Gastroesophageal sphincter (tissue), 3 donors: ENCODE measurements around the gene BHMT.

Source experiments
- EP300 ChIP-seq: sonication (generic); formaldehyde crosslinking; IDR thresholded peaks from one replicate; pipeline ENCODE4 v1.6.1; 2017; ENCODE audit warnings: antibody characterized with exemption, mild to moderate bottlenecking
- POLR2A ChIP-seq, 2 donors: fragments of 450-650 bp; IDR thresholded peaks; one replicate each; pipeline ENCODE4 v1.6.1; 2017; ENCODE audit warnings: antibody characterized with exemption in 2 of 2, mild to moderate bottlenecking in 2 of 2, moderate library complexity in 1 of 2
- POLR2AphosphoS5 ChIP-seq: sonication (generic); formaldehyde crosslinking; IDR thresholded peaks from one replicate; pipeline ENCODE4 v1.6.1; 2017; ENCODE audit warnings: antibody characterized with exemption
- TF ChIP-seq, protein P1 (sequence below), 4 experiments: fragments of 200-600 bp in 2 of 4; fragments of 450-650 bp in 2 of 4; sonication (generic) in 1 of 4; IDR thresholded peaks; one replicate each; pipeline ENCODE4 v1.5.1; 2017 to 2019; ENCODE audit warnings: antibody characterized with exemption in 4 of 4, mild to moderate bottlenecking in 2 of 4, moderate library complexity in 2 of 4

DNA sequence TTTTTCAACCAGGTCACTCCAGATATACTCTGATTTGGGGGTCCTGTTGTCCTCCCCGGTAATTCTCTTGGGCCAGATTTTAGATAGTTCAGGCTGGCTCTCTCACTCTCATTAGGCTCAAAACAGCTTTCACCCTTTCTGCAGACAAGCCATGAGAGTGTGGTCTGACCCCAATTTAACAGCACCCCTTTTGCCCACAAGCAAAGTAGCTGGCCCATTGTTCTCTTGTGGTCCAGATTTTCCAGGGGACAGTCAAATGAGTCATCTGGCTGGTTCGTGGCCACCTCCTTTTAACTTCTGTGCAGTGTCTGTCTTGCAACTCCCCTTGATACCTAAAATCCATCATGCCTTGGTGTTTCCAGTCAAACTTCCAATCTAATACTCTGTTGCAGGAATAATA is 25.5 kb upstream of the BHMT start:
- TF ChIP-seq POLR2A (IDR thresholded peaks at IDR 0.05) (no peak), POLR2AphosphoS5 (no peak), EP300 (no peak)
- TF ChIP-seq, protein P1, sequence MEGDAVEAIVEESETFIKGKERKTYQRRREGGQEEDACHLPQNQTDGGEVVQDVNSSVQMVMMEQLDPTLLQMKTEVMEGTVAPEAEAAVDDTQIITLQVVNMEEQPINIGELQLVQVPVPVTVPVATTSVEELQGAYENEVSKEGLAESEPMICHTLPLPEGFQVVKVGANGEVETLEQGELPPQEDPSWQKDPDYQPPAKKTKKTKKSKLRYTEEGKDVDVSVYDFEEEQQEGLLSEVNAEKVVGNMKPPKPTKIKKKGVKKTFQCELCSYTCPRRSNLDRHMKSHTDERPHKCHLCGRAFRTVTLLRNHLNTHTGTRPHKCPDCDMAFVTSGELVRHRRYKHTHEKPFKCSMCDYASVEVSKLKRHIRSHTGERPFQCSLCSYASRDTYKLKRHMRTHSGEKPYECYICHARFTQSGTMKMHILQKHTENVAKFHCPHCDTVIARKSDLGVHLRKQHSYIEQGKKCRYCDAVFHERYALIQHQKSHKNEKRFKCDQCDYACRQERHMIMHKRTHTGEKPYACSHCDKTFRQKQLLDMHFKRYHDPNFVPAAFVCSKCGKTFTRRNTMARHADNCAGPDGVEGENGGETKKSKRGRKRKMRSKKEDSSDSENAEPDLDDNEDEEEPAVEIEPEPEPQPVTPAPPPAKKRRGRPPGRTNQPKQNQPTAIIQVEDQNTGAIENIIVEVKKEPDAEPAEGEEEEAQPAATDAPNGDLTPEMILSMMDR (IDR thresholded peaks at IDR 0.05): no peak
